ENCODE results near the gene TMEM182. TPM values are rescaled to one million over a fixed set of nuclear protein-coding genes. Genes with fewer than 3 reads are reported as not detected.

The TMEM182 gene, protein sequence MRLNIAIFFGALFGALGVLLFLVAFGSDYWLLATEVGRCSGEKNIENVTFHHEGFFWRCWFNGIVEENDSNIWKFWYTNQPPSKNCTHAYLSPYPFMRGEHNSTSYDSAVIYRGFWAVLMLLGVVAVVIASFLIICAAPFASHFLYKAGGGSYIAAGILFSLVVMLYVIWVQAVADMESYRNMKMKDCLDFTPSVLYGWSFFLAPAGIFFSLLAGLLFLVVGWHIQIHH
- polyA plus RNA-seq (ENCODE audit: insufficient read length) = 189 TPM

DNA sequence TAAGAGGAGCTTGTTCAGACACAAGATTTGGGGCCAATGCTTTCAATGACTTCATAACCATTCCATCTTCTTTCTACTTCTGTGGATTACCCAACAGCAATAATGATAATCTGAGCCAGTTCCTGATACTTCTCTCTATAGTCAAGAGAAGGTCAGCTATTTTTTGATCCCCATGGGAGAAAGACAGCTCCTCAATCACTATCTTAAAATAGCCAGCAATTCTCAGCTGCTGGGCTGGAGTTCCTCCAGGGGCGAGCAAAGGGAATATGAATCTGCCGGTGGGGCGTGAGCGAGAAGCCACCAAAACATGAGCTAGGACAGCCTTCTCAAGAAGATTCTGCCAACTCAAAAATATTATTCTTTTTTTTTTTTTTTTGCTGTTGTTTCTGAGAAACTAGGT is at the start of gene TMEM182:
Gene TMEM182 (plus strand): TSS at position 269 of the 400 bp plus-strand sequence. CDS start 187 bp downstream, outside the sequence.
- DNase-seq = no peak

- DNase-seq = no peak
These were observed 44.4 kb upstream of the TMEM182 start for GRCh38 chr2:102717308-102718018.

- no peak for DNase-seq
These were observed 43.2 kb upstream of the TMEM182 start for GRCh38 chr2:102718387-102719316.

- DNase-seq = no peak
These were observed 37.8 kb upstream of the TMEM182 start for GRCh38 chr2:102724016-102724490.

- DNase-seq = no peak
These were observed 37.3 kb upstream of the TMEM182 start for GRCh38 chr2:102724553-102724952.

DNA sequence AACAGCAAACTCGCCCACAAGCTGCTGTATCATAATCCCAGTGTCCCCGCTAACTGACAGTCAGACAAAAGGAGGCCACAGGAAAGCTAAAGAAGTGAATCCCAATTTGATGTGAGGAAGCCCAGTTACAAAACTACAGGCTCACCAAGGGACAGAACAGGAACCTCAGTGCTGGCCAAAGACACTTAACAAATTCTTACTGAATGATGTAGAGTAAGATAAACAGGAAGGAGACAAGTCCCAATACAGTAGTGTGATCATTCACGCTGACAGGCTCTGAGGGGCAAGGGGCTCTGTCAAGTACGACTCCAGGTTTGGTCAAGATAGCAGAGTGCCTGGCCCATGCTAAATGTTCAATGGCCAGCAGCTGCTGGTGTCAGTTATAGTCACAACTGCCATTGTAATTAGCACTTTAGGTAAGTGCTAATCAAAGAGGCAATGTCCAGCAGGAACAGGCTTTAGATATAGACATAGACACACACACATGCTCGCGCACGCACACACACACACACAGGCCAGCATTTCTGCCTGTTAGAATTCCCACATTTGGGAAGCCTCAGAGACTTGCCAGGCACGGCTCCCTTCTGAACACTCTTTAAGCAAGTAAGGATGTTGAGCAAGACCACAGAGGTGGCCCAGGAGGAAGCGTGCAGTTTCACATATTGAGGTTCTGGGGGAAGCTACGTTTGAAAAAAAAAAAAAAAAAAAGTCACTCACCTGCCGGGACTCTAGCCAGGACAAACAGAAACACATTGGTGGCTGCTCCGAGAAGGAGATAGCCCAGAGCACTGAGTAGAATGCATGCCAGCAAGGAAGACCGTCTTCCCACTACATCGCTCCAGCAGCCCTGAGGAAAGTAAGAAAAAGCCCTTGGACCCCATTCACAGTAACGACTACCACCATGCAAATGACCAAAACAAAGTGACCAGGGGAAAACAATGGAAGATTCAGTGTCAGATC is 35.4 kb upstream of the TMEM182 start:
- no peak for DNase-seq

GRCh38 chr2:102735416-102736109 is 26.3 kb upstream of the TMEM182 start:
- DNase-seq = no peak

GRCh38 chr2:102736110-102736409 is 25.8 kb upstream of the TMEM182 start:
- peak; percentile 7 for DNase-seq

- DNase-seq = peak; percentile 84
These were observed 25.1 kb upstream of the TMEM182 start for GRCh38 chr2:102736410-102737409.

DNA sequence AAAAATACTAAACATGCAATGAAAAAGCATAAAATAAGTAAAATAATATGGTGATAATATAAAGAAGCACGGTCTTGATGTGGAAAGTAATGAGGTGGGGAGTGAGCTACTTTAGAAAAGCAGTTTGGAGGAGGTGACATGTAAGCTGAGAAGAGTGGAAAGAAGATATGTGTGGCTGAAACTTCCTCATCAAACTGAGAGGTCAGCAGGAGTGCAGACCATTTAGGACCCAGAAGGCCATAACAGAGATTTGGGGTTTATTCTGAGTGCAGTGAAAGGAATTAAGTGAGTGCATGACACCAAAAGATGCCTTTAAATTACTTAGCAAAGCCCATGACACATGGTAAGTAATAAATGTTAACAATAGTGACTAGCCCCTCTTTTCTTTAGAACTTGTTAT is 24.4 kb upstream of the TMEM182 start:
- no peak for DNase-seq

DNA sequence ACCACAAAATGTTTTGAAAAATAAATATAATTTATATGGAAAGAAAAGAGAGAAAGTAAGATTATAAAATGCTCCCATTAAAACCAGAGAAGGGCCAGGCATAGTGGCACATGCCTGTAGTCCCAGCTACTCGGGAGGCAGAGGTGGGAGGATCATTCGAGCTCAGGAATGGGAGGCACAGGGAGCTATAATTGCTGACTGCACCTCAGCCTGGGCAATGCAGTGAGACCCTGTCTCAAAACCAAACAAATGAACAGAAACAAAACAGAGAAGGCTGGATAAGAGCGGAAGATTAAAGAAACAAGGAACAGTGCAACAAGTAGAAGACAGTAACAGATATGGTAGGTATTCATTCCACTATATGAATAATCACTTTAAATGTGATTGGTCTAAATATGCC is 18.6 kb upstream of the TMEM182 start:
- no peak for DNase-seq

DNA sequence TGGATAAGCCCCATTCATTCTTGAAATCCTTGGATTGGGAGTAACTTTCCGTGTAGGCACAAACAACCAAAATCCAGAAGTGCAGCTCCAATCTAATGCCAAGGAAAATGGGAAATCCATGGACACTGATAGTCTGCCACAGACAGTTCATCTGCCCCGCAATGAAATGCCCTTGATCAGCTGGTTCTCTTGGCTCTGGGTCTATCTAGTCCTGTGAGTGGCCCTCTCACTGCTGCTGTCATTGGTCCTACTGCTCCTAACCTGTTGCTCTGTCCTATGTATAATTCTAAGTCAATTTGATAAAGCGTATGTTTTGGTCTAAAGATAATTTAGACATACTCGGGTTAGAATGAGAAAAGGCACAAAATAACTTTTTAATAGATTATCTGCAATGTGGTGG is 13.7 kb upstream of the TMEM182 start:
- DNase-seq = no peak

DNA sequence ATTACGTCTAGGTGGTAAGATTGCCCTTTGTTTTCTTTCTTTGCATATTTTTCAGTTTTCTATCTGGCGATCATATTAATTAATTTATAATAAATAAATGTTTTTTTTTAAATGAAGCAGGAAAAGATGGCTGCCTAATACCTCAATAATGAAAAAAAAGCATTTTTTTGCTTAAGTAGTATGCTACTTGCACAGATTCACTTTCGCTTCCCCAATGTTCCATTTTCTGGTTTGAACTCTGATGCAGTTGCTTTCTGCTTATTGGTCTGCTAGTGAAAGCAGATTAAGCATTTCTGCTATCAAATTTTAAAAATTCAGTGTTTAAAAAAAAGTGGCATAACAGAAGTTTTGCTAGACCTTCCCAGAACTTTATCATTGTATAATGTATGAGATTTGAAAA is 11.9 kb upstream of the TMEM182 start:
- DNase-seq = no peak

GRCh38 chr2:102753563-102754159 is 8.2 kb upstream of the TMEM182 start:
- DNase-seq = no peak

- DNase-seq = no peak
These were observed 7.2 kb upstream of the TMEM182 start for GRCh38 chr2:102754456-102755145.

DNA sequence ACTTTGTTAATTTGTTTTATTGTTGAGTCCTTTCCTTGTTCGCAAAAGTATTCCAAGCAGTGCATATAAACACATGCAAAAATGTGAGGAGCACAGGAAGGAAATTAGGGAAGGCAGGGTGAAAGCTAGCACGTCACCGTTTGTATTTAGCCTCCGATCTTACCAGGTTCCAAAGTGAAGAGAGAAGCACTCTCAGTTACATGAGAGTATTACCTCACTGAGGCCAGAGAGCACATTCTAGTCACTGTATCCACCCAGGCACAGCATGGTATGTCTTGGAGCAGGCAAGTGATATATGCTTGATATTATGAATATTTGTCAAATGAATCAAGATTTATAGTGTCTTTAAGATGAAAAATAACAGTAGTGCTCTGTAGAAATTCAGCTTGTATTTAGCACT is 6.5 kb upstream of the TMEM182 start:
- no peak for DNase-seq

DNA sequence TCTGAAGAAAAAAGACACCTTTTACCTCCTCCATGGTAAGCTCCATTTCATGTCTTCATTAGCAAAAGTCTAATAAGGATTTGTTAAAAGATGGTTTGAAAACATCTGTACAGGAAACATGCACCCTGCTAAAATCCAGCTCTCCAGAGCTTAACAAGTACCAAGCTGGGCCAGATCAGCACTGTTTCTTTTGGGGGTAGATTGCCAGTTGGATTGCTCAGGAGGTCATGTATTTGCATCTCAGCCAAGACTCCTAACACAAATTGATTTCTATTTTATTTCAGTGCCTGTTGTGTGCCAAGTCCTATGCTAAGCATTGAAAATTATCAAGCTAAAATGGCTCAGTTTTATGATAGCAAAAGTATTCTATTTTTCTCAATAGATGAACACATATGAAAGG is 3.4 kb upstream of the TMEM182 start:
- no peak for DNase-seq

GRCh38 chr2:102764083-102764482 is 2.3 kb downstream of the TMEM182 start:
- DNase-seq = no peak

GRCh38 chr2:102765061-102765460 is 3.2 kb downstream of the TMEM182 start:
- DNase-seq = no peak
